Subcutaneous abdominal adipose tissue (tissue), 5 donors: ENCODE data around the gene ESYT2.
"Not testable (repeated sequence)": the region's sequence is repeated elsewhere in the genome, so short reads cannot be mapped to it uniquely, and the experiment has no call there.

Source experiments
- H3K27ac ChIP-seq: one replicate; pipeline ENCODE4 v1.7.0; 2013; ENCODE audit warnings: low read depth, mild to moderate bottlenecking, inconsistent platforms, low read length, moderate library complexity
- H3K27me3 ChIP-seq, 5 donors: one replicate each; pipeline ENCODE4 v1.7.0; 2013; ENCODE audit warnings: low read length in 5 of 5, inconsistent platforms in 1 of 5; ENCODE audit not compliant: control insufficient read depth in 5 of 5, insufficient read depth in 4 of 5
- H3K36me3 ChIP-seq, 5 donors: one replicate each; pipeline ENCODE4 v1.7.0; 2013; ENCODE audit warnings: low read length in 5 of 5; ENCODE audit not compliant: control insufficient read depth in 5 of 5, insufficient read depth in 5 of 5
- H3K4me1 ChIP-seq, 5 donors: one replicate each; pipeline ENCODE4 v1.7.0; 2013; ENCODE audit warnings: low read length in 5 of 5, mild to moderate bottlenecking in 3 of 5, moderate library complexity in 1 of 5; ENCODE audit not compliant: control insufficient read depth in 5 of 5, insufficient read depth in 5 of 5
- H3K4me3 ChIP-seq, 5 donors: one replicate each; pipeline ENCODE4 v1.7.0; 2013; ENCODE audit warnings: low read length in 5 of 5, low read depth in 1 of 5
- H3K9ac ChIP-seq, 5 donors: one replicate each; pipeline ENCODE4 v1.7.0; 2013; ENCODE audit warnings: low read length in 5 of 5, mild to moderate bottlenecking in 4 of 5, moderate library complexity in 3 of 5
- H3K9me3 ChIP-seq, 5 donors: one replicate each; pipeline ENCODE4 v1.7.0; 2013; ENCODE audit warnings: low read length in 5 of 5; ENCODE audit not compliant: control insufficient read depth in 5 of 5
- donor health status: healthy.
- donor health status: healthy.
- donor health status: healthy.
- donor health status: healthy.
- donor health status: healthy.

ESYT2 gene

DNA sequence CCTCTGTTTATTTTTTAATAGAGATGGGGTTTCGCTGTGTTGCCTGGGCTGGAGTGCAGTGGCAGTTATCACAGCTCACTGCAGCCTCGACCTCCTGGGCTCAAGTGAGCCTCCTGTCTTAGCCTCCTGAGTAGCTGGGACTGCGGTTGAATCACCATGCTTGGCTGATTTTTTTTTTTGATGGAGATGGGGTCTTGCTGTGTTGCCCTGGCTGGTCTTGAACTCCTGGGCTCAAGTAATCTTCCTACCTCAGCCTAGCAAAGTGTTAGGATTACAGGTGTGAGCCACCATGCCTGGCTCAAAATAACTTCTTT, 35.2 kb upstream of the ESYT2 start:
- H3K4me1 ChIP-seq: peaks cover 6 to 47% (median 31%) of the 10 kb centered on the region in 5 donors
- H3K9me3 ChIP-seq: no peaks in the 10 kb centered on the region
- H3K27ac ChIP-seq: peak overlapping the region; percentile 86
- H3K4me3 ChIP-seq: peak overlapping the region; percentile 55 to 76 (median 71)
- H3K9ac ChIP-seq: peak overlapping the region; percentile 50 to 75 (median 69)
- H3K36me3 ChIP-seq: peaks cover 0 to 2% (median 0%) of the 10 kb centered on the region in 5 donors
- H3K27me3 ChIP-seq: no peaks in the 10 kb centered on the region

- H3K27me3 ChIP-seq: no peaks in the 10 kb centered on the region
- H3K9ac ChIP-seq: peak overlapping the region; percentile 50 to 75 (median 69)
- peaks cover 6 to 53% (median 37%) of the 10 kb centered on the region in 5 donors for H3K4me1 ChIP-seq
Observed at GRCh38 chr7:158863611-158864506, 34.5 kb upstream of the ESYT2 start.

GRCh38 chr7:158862985-158863610, 33.8 kb upstream of the ESYT2 start:
- Histone ChIP-seq H3K27ac (peak overlapping the region; percentile 86), H3K4me3 (peak overlapping the region; percentile 23 to 55 (median 45)), H3K4me1 (peaks cover 6 to 58% (median 41%) of the 10 kb centered on the region in 5 donors)
- not testable (repeated sequence) for H3K9me3 ChIP-seq, H3K9ac ChIP-seq, H3K27me3 ChIP-seq, H3K36me3 ChIP-seq

More at GRCh38 chr7:158863611-158864506, 34.5 kb upstream of the ESYT2 start:
- H3K9me3 ChIP-seq: no peaks in the 10 kb centered on the region
- peak overlapping the region; percentile 86 for H3K27ac ChIP-seq
- H3K36me3 ChIP-seq: peaks cover 0 to 2% (median 0%) of the 10 kb centered on the region in 5 donors
- H3K4me3 ChIP-seq: peak overlapping the region; percentile 55 to 76 (median 71)

DNA sequence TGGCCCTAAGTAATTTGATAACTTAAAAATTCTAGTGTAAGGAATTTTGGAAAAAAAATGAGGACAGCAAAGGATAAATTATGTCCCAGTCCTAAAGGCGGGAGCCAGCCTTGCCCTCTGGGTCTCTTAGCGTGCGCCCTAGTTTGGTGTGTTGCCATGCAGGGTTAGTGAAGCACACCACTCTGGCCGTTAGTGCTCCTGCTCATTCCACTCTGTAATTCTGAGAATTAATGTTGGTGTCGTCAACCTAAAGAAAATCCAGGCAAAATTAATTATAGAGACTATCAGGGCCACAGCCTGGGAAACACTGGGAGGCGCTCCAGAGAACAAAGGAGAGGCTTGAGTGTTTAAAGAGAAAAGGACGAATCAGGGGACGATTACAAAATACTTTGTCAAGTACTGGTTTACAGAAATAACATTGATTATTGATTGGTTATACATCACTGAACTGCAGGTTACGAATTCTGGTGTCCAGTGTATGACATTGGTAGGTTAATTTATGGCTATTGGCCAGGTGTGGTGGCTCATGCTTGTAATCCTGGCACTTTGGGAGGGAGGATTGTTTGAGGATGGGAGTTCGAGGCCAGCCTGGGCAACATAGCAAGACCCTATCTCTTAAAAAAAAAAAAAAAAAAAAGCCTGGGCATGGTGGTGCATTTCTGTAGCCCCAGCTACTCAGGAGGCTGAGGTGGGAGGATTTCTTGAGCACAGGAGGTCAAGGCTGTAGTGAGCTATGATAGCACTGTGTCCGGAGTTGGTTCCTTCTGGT, 32.8 kb upstream of the ESYT2 start:
- Histone ChIP-seq H3K4me3 (no peak overlapping the region), H3K36me3 (peaks cover 0 to 2% (median 0%) of the 10 kb centered on the region in 5 donors), H3K27me3 (no peaks in the 10 kb centered on the region), H3K27ac (peak overlapping the region; percentile 61), H3K9ac (no peak overlapping the region), H3K9me3 (no peaks in the 10 kb centered on the region), H3K4me1 (peaks cover 6 to 67% (median 50%) of the 10 kb centered on the region in 5 donors)

DNA sequence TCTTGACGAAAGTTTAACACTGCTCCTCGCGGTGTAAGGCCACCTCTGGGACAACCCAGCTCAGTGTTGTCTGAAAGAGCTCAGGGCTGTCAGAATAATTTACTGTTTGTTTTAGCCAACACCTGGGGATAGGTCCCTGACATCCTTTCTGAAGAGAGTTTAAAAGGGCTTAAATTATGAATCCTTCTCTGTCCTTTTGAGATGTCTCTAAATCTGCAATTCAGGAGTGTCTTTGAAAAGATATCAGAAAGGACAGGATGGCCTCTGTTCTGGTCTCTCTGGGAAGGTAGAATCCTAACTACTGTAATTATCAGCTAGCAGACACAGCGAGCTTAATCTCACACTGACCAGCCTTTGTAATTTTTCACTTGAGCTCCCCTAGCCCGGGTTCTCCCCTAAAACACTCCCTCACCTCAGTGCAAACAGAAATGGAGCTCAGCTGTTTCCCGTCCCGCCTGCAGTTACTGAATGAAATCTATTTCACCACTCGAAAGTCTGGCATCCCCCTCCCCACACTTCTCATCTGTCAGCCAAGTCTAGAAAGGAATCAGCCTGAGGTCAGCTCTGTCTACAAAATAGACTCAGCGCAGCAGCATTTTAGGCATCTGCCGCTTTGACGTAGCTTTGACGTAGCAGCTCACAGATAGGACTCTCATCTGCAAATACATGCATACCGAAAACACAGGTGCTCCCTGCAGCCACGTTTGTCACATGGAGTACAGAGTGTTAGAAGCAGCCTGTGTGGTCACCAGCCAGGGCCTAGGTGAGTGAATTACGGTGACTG, 31.9 kb upstream of the ESYT2 start:
- peak overlapping the region; percentile 61 for H3K27ac ChIP-seq
- H3K4me3 ChIP-seq: no peak overlapping the region
- no peaks in the 10 kb centered on the region for H3K9me3 ChIP-seq
- peaks cover 0 to 2% (median 0%) of the 10 kb centered on the region in 5 donors for H3K36me3 ChIP-seq
- peak overlapping the region in 1 of 5 donors; percentile 47 for H3K9ac ChIP-seq
- peaks cover 6 to 68% (median 54%) of the 10 kb centered on the region in 5 donors for H3K4me1 ChIP-seq
- no peaks in the 10 kb centered on the region for H3K27me3 ChIP-seq

DNA sequence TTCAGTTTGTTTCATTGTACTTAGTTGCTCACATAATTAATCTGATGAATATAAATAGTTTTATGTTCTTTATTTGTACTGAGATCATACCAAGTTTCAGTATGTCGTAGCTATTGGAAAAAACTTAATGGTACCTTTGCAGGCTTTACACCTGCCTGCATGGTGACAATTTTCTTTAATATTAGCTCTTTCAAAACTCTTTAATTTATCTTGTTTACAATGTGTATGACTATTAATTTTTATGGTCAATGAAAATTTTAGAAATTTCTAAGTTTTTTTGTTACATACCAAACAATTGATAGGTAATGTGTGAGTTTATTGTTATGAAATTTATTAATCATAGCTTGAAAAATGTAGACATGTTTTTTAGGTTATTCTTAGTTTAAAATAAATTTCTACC, 31.1 kb upstream of the ESYT2 start:
- H3K27ac ChIP-seq: peak overlapping the region; percentile 87
- H3K4me3 ChIP-seq: no peak overlapping the region
- H3K9ac ChIP-seq: peak overlapping the region in 1 of 5 donors; percentile 41
- H3K9me3 ChIP-seq: no peaks in the 10 kb centered on the region
- peaks cover 6 to 63% (median 55%) of the 10 kb centered on the region in 5 donors for H3K4me1 ChIP-seq
- H3K36me3 ChIP-seq: peaks cover 0 to 2% (median 0%) of the 10 kb centered on the region in 5 donors
- H3K27me3 ChIP-seq: no peaks in the 10 kb centered on the region

- Histone ChIP-seq H3K4me1 (peaks cover 0 to 49% (median 42%) of the 10 kb centered on the region in 5 donors), H3K27ac (peak overlapping the region; percentile 87), H3K9ac (peak overlapping the region in 3 of 5 donors; percentile 13 to 60 (median 52)), H3K36me3 (peaks cover 0 to 2% (median 0%) of the 10 kb centered on the region in 5 donors), H3K4me3 (no peak overlapping the region), H3K9me3 (no peaks in the 10 kb centered on the region), H3K27me3 (no peaks in the 10 kb centered on the region)
Observed at GRCh38 chr7:158858592-158859503, 29.5 kb upstream of the ESYT2 start.

GRCh38 chr7:158856883-158857668, 27.8 kb upstream of the ESYT2 start:
- H3K4me1 ChIP-seq: peaks cover 0 to 47% (median 39%) of the 10 kb centered on the region in 5 donors
- peaks cover 0 to 2% (median 0%) of the 10 kb centered on the region in 5 donors for H3K36me3 ChIP-seq
- H3K9me3 ChIP-seq: no peaks in the 10 kb centered on the region
- H3K9ac ChIP-seq: peak overlapping the region in 4 of 5 donors; percentile 66 to 84 (median 78)
- no peaks in the 10 kb centered on the region for H3K27me3 ChIP-seq
- peak overlapping the region; percentile 32 for H3K27ac ChIP-seq
- H3K4me3 ChIP-seq: peak overlapping the region; percentile 59 to 94 (median 85)
